PFSK-1 (cell line): Measurements from ENCODE around the gene TMEM59.

Experiments used
- POLR2AphosphoS5 ChIP-seq: IDR thresholded peaks from 2 replicates; pipeline ENCODE4 v1.6.1; 2012; ENCODE audit warnings: low read depth, mild to moderate bottlenecking, control low read depth, low read length, moderate library complexity
- REST ChIP-seq, 2 experiments: IDR thresholded peaks; 2 replicates each; pipeline versions ENCODE4 v1.6.1 to v1.8.0; 2011 to 2012; ENCODE audit warnings: low read depth in 2 of 2, low read length in 2 of 2, control low read depth in 1 of 2, inconsistent platforms in 1 of 2, mild to moderate bottlenecking in 1 of 2, moderate library complexity in 1 of 2; ENCODE audit not compliant: insufficient read depth in 1 of 2
- TAF1 ChIP-seq: IDR thresholded peaks from 2 replicates; pipeline ENCODE4 v1.6.1; 2012; ENCODE audit warnings: low read length, control low read depth, borderline replicate concordance; ENCODE audit not compliant: insufficient read depth

DNA sequence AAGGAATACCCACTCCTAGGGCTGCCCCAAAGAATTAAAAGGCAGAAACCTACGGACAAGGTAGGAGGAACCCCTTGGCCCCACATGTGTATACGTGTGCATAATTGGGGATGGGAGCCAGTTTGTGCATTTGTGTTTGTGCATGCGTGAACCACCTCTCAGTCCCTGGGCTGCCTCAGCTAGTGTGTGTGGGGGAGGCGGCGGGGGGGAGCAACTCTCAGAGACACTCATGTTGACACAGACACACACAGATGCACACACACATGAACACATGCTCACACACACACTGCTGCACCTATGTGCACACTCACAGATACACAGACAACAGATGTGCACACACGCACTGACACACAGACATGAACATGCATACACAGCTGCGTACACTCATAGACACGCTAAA lies 40.1 kb downstream of the TMEM59 start:
- TF ChIP-seq REST (IDR thresholded peaks at IDR 0.05; ENCODE audit: insufficient read depth in 1 of 2, low read depth in 2 of 2, low read length in 2 of 2) (no peak), POLR2AphosphoS5 (no peak), TAF1 (no peak)
